Measurements from ENCODE around the gene C20orf204. TPM values are rescaled to one million over a fixed set of nuclear protein-coding genes. Genes with fewer than 3 reads are reported as not detected.
"Not testable (repeated sequence)": the region's sequence is repeated elsewhere in the genome, so short reads cannot be mapped to it uniquely, and the experiment has no call there.

C20orf204 gene
- total RNA-seq, 4 donors from 2014 or later, result 0.17 to 1.6 (median 0.32) TPM

DNA sequence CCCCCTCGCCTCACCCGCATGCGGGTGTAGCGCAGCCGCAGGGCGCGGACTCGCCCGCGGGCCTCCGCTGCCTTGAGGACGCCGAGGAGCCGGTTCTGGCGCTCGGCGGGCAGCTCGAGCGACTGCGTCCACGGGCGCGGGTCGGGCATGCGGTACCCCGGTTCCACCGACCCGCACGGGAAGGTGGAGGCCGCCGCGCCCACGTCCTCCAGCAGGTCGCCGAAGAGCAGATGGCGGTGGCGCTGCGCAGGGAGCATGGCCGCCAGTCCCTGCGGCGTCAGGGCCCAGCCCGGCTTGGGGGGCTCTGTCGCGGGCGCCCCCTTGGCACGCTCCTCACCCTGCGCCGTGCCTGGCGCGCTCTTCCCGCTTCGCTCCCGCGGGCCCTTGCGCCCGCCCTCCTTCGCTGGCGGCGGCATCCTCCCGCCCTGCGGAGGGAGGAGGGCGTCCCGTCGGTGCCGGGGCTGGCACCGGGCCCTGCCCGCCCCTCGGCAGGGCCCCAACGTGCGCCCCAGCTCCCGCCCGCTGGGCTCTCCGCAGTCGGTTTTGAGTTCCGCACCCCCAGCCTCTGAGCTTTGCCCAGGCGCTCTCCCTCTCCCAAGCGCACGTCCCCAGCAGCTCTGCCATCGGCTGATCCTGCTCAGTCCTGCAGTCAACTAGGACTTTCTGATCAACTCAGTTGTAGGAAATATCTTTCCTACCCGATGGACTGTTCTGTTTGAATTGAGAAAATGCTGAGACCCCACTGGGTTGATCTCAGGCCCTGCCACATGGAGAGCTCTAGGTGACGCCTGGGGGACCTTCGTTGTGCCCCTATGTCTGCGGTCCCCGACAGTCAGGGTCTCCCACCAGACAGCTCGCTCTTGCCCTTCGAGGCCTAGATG is 48.1 kb downstream of the C20orf204 start, which contains the start of gene LKAAEAR1:
TSS of gene LKAAEAR1 (minus strand) at position 595 of the 881 bp plus-strand sequence. CDS start at position 416, 179 bp downstream.
- WGBS, result 3% methylated on average over 12 of the region's 86 CpGs
- Histone ChIP-seq H3K27ac (replicated peaks in 1 of 4) (no peak within 1 kb of the TSS), H3K4me1 (peaks cover 21 to 40% (median 36%) of the 10 kb centered on the region in 4 donors), H3K27me3 (peaks cover 0 to 62% (median 16%) of the 10 kb centered on the region in 4 donors), H3K4me3 (peak within 1 kb of the TSS; percentile 58 to 74 (median 58)), H3K36me3 (no peaks in the 10 kb centered on the region), H3K9me3 (no peaks in the 10 kb centered on the region)
- intact Hi-C loops (cut with DNase I), result loop anchor here (5.0 kb wide), 1 partner anchor 38 kb away; no protein-coding TSS in a partner anchor
- TF ChIP-seq POLR2A (IDR thresholded peaks at IDR 0.05; ENCODE audit: low read depth) (no peak), CTCF (IDR thresholded peaks at IDR 0.05) (no peak)
- no peak for DNase-seq (ENCODE audit: extremely low spot score)

DNA sequence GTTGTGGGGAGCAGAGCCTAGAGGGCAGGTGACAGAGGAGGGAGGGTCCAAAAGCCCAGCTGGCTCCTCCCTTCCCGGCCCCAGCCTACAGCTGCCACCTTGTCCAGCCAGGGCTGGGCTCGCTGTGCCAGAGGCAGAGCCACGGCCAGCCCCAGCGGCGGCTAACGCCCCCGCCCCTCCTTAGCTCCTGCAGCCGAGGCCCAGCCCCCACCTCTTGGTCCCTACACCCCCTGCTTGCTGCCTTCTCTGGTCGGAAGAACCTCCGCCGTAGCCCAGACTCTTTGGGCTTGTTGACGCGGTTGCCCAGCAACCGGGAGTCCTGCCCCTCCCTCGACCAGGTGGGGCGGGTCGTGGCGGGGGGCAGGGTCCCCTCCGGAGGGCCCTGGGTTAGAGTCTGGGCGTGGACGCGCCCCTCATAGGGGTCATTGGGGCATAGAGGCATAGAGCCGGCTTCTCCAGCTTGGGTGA is 48.7 kb downstream of the C20orf204 start:
- Histone ChIP-seq H3K4me1 (peaks cover 17 to 35% (median 31%) of the 10 kb centered on the region in 4 donors), H3K36me3 (no peaks in the 10 kb centered on the region), H3K27ac (replicated peaks in 1 of 4) (no peak overlapping the region), H3K9me3 (no peaks in the 10 kb centered on the region), H3K27me3 (peaks cover 0 to 68% (median 16%) of the 10 kb centered on the region in 4 donors), H3K4me3 (no peak overlapping the region)
- TF ChIP-seq POLR2AphosphoS5 (IDR thresholded peaks at IDR 0.05) (no peak), POLR2A (IDR thresholded peaks at IDR 0.05; ENCODE audit: low read depth) (no peak), CTCF (IDR thresholded peaks at IDR 0.05) (no peak), EP300 (IDR thresholded peaks at IDR 0.05) (no peak)
- intact Hi-C loops (cut with DNase I), result loop anchor here (5.0 kb wide), 1 partner anchor 38 kb away; no protein-coding TSS in a partner anchor
- 10% methylated on average over 2 of the region's 23 CpGs for WGBS
- no peak for DNase-seq (ENCODE audit: extremely low spot score)

DNA sequence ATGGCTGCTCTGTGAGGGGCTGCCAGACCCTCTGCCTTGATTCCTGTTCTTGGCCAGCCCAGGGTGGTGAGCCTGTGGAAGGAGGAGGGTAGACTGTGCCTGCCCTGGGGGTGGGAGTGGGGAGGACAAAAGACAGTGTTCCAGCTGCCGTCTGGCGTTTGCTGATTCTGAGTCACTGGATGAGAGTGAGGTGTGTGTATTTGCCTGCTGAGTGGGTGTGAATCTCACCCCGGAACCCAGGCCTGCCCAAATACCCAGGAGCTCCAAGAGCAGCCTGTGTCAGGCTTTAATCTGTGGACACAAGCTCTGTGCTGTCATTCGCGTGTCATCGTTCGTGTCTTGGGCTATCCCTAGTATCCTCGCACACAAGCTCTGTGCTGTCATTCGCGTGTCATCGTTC is 50.8 kb downstream of the C20orf204 start:
- TF ChIP-seq EP300 (IDR thresholded peaks at IDR 0.05), result no peak
- no peak for TF ChIP-seq CTCF (IDR thresholded peaks at IDR 0.05)
- no peak for TF ChIP-seq POLR2A (IDR thresholded peaks at IDR 0.05; ENCODE audit: low read depth)
- no peak for TF ChIP-seq POLR2AphosphoS5 (IDR thresholded peaks at IDR 0.05)
- Histone ChIP-seq H3K27me3 (peaks cover 0 to 72% (median 16%) of the 10 kb centered on the region in 4 donors), H3K4me3 (no peak overlapping the region), H3K27ac (replicated peaks in 1 of 4) (no peak overlapping the region), H3K36me3 (no peaks in the 10 kb centered on the region), H3K4me1 (peaks cover 10 to 28% (median 23%) of the 10 kb centered on the region in 4 donors), H3K9me3 (no peaks in the 10 kb centered on the region)
- intact Hi-C loops (cut with DNase I), result no loop called here
- 80% methylated on average over 5 of the region's 11 CpGs for WGBS
- DNase-seq (ENCODE audit: extremely low spot score), result no peak

GRCh38 chr20:64087226-64087825 is 51.3 kb downstream of the C20orf204 start:
- H3K9me3 ChIP-seq; H3K27ac ChIP-seq (replicated peaks in 1 of 4); intact Hi-C loops (cut with DNase I); H3K36me3 ChIP-seq; DNase-seq (ENCODE audit: extremely low spot score); H3K4me3 ChIP-seq: not testable (repeated sequence)
- WGBS, result 97% methylated on average over 8 of the region's 36 CpGs
- H3K4me1 ChIP-seq, result peaks cover 10 to 28% (median 21%) of the 10 kb centered on the region in 4 donors
- peaks cover 0 to 74% (median 16%) of the 10 kb centered on the region in 4 donors for H3K27me3 ChIP-seq

GRCh38 chr20:64088586-64088985 is 52.6 kb downstream of the C20orf204 start:
- intact Hi-C loops (cut with DNase I), result not testable (repeated sequence)

More at GRCh38 chr20:64088586-64088985, 52.6 kb downstream of the C20orf204 start:
- not testable (repeated sequence) for DNase-seq (ENCODE audit: extremely low spot score); H3K27ac ChIP-seq (replicated peaks in 1 of 4); H3K36me3 ChIP-seq; H3K9me3 ChIP-seq; H3K4me3 ChIP-seq
- Histone ChIP-seq H3K4me1 (peaks cover 6 to 15% (median 12%) of the 10 kb centered on the region in 4 donors), H3K27me3 (peaks cover 0 to 70% (median 16%) of the 10 kb centered on the region in 4 donors)

Small RNAs within 50 kb of the gene (small RNA-seq; reads per million reads assigned to genes)
- 0 reads per million in 3 donors for gene AL355803.1
- gene MIR6813, result 0 reads per million in 3 donors

Other genes with a start within 250 kb of the C20orf204 start
- 10 to 100 TPM in 3 of 4 donors, 1 to 10 TPM in 1; 9.6 to 22.8 (median 13.8) TPM for gene ZBTB46, start 204.9 kb upstream of the C20orf204 start, total RNA-seq
- gene ABHD16B, start 174.7 kb upstream of the C20orf204 start, total RNA-seq, result not detected
- gene TPD52L2, start 170.9 kb upstream of the C20orf204 start, total RNA-seq, result 100 to 1,000 TPM; 110 to 162 (median 134) TPM
- gene DNAJC5, start 141.1 kb upstream of the C20orf204 start, total RNA-seq, result 10 to 100 TPM; 39.5 to 64.9 (median 53.1) TPM
- gene UCKL1, start 79.8 kb upstream of the C20orf204 start, total RNA-seq, result 10 to 100 TPM; 16.6 to 31.0 (median 24.1) TPM
- gene ZNF512B, start 66.3 kb upstream of the C20orf204 start, total RNA-seq, result 10 to 100 TPM in 2 of 4 donors, 1 to 10 TPM in 2; 7.1 to 17.7 (median 12.1) TPM
- 10 to 100 TPM in 1 of 4 donors, 1 to 10 TPM in 3; 2.1 to 11.7 (median 4.4) TPM for gene SAMD10, start 56.5 kb upstream of the C20orf204 start, total RNA-seq
- gene PRPF6, start 55.0 kb upstream of the C20orf204 start, total RNA-seq, result 10 to 100 TPM; 46.1 to 64.9 (median 58.7) TPM
- gene SOX18, start 13.5 kb downstream of the C20orf204 start, total RNA-seq, result 10 to 100 TPM in 2 of 4 donors, 1 to 10 TPM in 2; 5.6 to 19.0 (median 12.8) TPM
- gene TCEA2, start 27.0 kb downstream of the C20orf204 start, total RNA-seq, result 10 to 100 TPM; 22.8 to 59.0 (median 43.6) TPM
- 10 to 100 TPM; 11.4 to 17.7 (median 12.7) TPM for gene RGS19, start 43.3 kb downstream of the C20orf204 start, total RNA-seq
- 1 to 10 TPM in 1 of 4 donors, under 1 TPM in 3; 0.42 to 1.4 (median 0.87) TPM for gene OPRL1, start 43.9 kb downstream of the C20orf204 start, total RNA-seq
- not detected for gene LKAAEAR1, start 48.2 kb downstream of the C20orf204 start, total RNA-seq
- gene NPBWR2, start 71.4 kb downstream of the C20orf204 start, total RNA-seq, result not detected
- gene MYT1, start 128.3 kb downstream of the C20orf204 start, total RNA-seq, result not detected
- gene PCMTD2, start 219.6 kb downstream of the C20orf204 start, total RNA-seq, result 10 to 100 TPM; 36.5 to 54.8 (median 44.5) TPM

Data from esophagus muscularis mucosa (tissue), 4 donors.